Measurements from ENCODE around the gene ALDH1L1.

The ALDH1L1 gene

GRCh38 chr3:126153695-126154360 lies 26.6 kb downstream of the ALDH1L1 start:
- no peak for DNase-seq

GRCh38 chr3:126152901-126153694 lies 27.3 kb downstream of the ALDH1L1 start:
- DNase-seq: no peak

DNA sequence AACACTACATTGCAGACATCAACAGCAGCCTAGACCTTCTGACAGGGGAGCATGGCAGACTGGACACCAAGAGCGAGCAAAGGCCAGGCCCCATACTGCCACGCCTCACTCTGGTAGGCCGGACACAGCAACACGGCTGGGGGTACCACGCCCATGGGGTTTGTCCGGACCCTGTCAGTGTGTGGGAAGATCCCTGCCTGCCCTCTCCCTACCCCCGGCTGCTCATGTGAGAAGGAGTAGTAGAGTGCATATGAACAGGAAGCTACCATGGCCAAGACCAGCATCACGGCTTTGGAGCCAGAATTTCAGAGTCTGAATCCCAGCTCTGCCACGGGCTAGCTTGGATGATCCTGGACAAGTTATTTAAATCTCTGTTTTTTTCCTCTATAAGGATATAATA lies 27.9 kb downstream of the ALDH1L1 start:
- DNase-seq: no peak

DNA sequence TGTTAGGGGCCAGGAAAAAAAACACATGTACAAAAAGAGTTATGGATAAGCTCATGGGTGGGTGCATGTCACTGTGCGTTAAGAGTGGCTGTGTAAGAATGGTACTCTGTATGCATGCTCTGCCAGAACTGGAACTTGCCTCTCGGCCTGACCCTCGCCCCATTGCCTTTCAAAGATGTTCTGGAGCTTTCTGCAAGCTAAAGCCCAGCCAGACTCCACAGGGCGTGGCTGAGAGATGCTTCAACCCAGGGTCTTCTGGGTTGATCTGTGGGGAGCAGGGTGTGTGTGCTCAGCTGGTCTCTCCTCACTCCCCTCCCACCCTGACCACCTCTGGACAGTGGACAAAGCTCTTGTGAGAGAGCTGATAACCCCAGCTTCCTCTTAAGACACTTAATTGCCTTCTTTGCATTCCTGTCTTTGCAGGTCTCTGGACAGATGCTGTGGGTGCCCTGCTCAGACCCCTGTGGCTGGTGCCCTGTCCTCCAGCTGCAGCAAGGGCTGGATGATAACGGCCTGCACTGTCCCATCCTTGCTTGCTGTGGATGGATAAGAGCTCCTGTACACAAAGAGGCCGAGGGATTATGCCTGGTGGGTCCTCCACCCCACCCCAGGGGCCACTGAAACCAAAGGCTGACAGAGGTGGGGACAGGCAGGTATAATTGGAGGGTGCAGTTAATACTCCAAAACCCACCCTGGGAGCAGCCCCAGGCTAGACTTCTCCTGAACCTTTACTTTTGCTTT lies 28.7 kb downstream of the ALDH1L1 start:
- no peak for DNase-seq

GRCh38 chr3:126149960-126150515 lies 30.3 kb downstream of the ALDH1L1 start:
- no peak for DNase-seq

GRCh38 chr3:126149256-126149902 lies 31.0 kb downstream of the ALDH1L1 start:
- no peak for DNase-seq

DNA sequence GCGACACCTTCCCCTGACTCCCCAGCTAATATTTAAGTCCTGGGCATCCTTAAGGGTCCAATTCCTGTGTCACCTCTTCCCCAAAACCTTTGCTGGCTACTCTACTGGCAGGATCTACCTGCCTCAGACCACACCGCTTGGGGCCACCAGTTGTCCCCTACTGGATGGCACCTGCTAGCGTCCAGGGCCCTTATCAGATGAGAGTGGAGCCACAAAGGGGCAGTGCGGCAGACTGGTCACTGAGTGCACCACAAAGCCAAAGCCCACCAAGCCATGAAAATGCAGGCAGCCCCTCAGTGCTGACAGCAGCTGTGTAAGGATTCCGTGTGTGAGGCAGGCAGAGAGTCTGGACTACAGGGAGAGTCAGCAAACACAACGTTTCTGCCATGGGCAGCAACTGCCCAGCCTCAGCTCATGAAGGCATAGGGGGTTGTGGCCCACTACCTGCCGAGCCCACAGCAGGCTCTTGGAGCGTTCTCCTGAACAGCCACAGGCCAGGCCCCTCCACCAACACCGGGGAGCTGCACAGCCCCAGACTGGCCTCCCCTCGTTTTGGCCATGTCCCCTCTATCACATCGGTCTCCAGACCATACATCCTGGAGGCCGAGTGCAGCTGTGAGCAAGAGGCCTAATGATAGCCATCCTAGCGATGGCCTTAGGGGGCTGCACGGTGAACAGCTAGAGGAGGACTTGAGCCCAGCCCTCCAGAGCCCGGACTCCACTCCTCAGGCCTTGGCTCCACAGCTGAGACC lies 32.3 kb downstream of the ALDH1L1 start:
- DNase-seq: no peak

DNA sequence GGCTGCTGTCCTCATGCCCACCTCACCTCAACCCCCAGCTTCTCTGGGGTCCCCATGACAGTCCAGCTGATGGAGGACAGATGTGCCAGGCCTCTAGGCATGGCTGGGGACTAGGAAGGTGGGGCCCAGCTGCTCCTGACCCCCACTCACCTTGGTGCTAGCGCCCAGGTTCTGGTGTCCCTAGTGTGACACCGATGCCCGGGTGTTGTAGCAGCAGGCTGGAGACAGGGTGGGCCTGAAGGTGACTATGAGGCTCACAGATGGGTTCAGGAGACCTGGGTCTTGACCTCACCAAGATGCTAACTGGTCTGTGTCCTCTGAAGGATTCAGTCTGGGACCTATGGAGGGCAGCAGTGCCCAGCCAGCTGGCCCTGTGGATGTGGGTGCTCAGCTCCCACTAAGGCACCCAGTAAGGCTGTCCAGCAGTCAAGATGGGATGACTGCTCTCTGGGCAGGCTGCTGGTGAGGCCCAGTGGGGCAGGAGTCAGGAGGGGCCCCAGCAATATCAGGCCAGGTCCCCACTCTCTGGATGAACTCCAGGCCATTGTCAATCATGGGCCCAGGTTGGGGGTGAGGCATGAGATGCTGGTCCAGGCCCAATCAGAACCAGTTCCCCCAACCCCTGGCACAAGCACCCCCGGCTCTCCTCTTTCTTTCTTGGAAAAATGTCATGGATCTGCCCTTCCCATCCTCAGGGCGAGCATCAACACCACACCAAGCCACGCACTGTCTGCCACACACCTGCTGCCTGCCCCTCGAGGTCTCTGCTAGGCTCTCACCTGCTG lies 33.0 kb downstream of the ALDH1L1 start:
- DNase-seq: no peak

DNA sequence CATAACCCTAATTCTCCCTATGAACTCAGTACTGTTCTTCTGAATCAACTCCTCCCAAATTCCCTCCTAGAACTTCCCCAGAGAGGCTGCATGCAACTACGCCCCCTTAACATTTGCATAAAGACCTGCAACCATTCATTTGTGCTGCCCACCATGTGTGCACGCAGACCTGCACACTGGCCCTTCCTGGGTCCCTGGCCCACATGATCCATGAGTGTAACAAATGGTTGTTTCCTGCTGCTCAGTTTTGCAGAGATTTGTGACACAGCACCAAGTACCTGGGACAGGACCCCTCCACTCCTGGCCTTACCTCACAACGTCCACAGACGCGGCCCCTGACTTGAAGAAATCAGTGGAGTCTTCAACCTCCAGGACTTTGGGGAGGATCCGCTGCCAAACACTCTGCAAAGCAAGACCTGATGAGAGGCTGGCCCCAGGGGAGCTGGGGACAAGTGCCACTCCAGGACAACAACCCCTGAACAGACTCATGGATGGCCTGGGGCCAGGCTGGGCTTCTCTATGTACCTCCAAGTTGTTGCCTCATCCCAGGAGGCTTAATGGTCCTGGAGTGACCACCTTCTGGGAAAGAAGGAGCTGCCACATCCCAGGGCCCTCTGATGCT lies 33.8 kb downstream of the ALDH1L1 start:
- no peak for DNase-seq

- no peak for DNase-seq
Observed at GRCh38 chr3:126146034-126146433, 34.4 kb downstream of the ALDH1L1 start.

DNA sequence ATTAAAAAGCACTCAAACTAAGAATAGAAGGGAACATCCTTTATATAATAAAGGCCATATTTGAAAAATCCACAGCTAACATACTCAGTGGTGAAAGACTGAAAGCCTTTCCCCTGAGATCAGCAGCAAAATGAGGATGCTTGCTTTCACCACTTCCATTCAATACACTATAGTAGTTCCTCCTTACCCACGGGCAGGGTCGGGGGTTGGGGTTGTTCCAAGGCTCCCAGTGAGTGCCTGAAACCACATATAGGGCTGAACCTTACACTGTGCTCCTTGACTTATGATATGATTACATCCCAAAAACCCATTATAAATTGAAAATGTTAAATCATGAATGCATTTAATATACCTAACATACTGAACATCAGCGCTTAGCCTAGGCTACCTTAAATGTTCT lies 37.7 kb downstream of the ALDH1L1 start:
- no peak for DNase-seq

DNA sequence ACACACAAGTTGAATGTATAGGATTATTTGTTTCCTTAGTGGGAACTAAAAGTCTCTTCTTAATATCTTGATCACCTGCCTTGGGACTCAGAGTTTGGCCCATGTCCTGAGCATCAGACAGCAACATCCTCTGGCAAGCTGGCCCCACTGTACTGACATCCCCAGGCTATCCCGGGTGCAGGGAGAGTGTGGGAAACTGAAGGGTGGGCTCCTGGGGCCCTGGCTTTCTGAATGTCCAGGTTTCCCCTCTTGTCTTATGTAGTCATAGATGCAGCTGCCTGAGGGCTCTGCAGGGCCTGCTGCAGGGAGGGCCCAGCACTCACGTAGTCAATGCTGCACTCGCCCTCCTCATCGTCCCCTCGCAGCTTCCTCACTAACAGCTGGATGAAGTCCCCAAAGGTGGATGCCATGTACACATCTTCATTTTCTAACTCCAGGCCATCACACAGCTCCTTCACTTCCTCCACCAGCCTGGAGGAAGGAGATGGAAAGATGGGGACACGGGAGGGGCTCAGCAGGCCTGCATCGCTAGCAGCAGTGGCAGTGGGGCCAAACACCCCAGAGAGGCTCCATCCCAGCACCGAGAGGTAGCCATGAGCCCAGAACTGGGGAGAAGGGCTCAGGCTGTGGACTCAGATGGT lies 42.8 kb downstream of the ALDH1L1 start:
- DNase-seq: no peak

DNA sequence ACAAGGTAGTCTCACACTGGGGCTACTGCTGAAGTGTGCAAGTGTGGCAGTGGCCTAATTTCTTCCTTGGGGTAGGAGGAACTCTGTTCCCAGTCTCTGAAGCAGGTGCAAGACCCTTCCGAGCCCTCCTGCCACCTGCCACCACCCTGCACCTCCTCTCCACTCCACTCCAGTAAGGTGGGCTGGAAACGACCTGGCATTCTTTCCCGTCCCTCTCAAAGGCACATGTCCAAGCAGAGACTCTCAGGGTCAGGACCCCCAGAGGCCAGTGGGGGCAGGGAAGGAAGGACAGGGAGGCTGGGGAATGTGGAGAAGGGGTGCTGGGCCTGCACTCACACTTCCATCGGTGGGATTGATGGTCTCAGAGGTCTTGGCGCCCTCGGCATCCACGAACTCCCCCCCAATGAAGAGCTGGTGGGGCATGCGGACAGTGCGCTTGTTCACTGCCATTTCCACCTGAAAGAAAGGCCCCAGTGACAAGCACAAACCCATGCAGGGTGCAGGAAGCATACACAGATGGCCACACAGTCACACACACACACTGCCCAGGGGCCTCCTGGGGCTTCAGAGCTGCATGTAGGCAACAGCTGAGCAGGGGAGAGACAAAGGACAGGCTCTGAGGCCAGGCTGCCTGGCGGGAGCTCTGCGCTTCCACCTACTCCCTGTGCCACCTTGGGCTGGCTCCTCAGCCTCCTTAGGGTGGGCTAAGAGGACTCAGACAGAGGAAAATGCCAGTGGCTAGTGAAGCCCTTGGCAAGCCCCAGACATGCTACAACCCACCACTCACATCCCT lies 43.8 kb downstream of the ALDH1L1 start:
- DNase-seq: no peak

DNA sequence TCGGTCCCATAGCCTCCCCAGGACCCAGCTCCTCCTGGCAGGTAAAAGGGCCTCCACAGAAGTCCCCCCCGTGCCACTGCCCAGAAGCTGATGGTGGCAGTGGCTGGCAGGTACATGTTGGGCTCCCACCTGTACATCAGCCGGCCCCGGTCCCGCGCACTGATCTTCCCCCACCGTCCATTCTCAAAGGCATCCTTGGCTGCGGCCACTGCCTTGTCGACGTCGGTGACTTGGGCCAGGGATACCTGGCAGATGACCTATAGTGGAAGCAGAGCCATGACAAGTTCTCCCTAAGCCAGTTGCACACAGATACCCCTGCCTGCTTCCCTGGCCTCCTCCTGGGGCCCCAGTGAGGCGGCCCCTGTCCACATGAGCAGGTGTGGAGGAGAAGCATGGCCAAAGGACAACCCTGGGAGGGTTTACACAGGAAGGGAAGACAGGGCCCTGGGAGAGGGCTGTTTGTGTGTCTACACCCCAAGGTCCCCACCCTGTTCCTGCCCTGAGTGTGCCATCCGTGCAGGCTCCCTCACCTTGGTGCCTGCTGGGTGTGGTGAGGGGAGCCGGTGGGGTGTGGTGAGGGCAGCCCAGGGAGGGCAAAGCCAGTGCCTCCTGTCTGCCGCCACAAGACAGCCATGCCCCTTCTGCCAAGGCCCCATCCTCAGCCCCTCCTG lies 44.8 kb downstream of the ALDH1L1 start:
- no peak for DNase-seq

DNA sequence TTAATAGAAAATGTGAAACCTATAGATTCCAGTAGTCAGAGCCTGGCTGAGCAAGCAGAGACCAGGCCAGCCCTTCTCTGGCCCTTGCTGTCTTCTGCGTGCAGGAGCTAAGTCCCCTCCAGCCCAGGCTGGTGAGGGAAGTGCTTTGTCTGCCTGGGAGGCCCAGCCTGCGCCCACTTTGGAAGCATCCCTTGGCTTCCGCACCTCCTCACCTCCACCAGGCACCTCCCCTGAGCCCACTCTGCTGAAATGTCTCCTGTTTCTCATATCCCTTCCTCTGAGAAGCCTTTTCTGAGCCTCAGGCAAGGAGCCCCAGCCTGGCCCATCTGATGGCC lies 45.3 kb downstream of the ALDH1L1 start:
- DNase-seq: no peak

- DNase-seq: peak; percentile 29
Observed at GRCh38 chr3:126134219-126134975, 46.0 kb downstream of the ALDH1L1 start.

GRCh38 chr3:126133606-126134005 lies 46.8 kb downstream of the ALDH1L1 start:
- no peak for DNase-seq
